Gastrocnemius medialis (tissue), 4 donors: ENCODE measurements around the gene OGFR.

Experiments
- POLR2A ChIP-seq, 2 donors: fragments of 450-650 bp; IDR thresholded peaks; one replicate each; pipeline ENCODE4 v1.6.1; 2017; ENCODE audit warnings: antibody characterized with exemption in 2 of 2, mild to moderate bottlenecking in 2 of 2, moderate library complexity in 2 of 2
- TF ChIP-seq, protein P1 (sequence below), 5 experiments: fragments of 450-650 bp in 3 of 5; fragments of 200-600 bp in 2 of 5; sonication (generic) in 2 of 5; IDR thresholded peaks in 4 of 5; conservative IDR thresholded peaks in 1 of 5; 1 replicate in 4 of 5; 2 replicates in 1 of 5; pipeline ENCODE4 v1.5.1; 2016 to 2019; ENCODE audit warnings: antibody characterized with exemption in 5 of 5, mild to moderate bottlenecking in 3 of 5, moderate library complexity in 3 of 5

GRCh38 chr20:62861726-62862336, 57.2 kb downstream of the OGFR start, which contains the start of gene TCFL5:
- no peak for TF ChIP-seq POLR2A (IDR thresholded peaks at IDR 0.05)
- TF ChIP-seq, protein P1, sequence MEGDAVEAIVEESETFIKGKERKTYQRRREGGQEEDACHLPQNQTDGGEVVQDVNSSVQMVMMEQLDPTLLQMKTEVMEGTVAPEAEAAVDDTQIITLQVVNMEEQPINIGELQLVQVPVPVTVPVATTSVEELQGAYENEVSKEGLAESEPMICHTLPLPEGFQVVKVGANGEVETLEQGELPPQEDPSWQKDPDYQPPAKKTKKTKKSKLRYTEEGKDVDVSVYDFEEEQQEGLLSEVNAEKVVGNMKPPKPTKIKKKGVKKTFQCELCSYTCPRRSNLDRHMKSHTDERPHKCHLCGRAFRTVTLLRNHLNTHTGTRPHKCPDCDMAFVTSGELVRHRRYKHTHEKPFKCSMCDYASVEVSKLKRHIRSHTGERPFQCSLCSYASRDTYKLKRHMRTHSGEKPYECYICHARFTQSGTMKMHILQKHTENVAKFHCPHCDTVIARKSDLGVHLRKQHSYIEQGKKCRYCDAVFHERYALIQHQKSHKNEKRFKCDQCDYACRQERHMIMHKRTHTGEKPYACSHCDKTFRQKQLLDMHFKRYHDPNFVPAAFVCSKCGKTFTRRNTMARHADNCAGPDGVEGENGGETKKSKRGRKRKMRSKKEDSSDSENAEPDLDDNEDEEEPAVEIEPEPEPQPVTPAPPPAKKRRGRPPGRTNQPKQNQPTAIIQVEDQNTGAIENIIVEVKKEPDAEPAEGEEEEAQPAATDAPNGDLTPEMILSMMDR (IDR thresholded peaks at IDR 0.05 in 4 of 5, conservative IDR thresholded peaks at IDR 0.05 in 1 of 5), result no peak
